Stimulated activated naive CD4-positive, alpha-beta T cell (primary cell): ENCODE measurements around the gene TRAF3IP3.

Source experiments
- DNase-seq, 6 experiments: peaks; one replicate each; lab custom pipeline; 2025; lab: John Stamatoyannopoulos, UW

TRAF3IP3 gene

GRCh38 chr1:209829716-209830115, 73.9 kb downstream of the TRAF3IP3 start:
- DNase-seq: no peak

GRCh38 chr1:209830722-209831121, 74.9 kb downstream of the TRAF3IP3 start:
- DNase-seq: no peak

GRCh38 chr1:209831615-209832014, 75.8 kb downstream of the TRAF3IP3 start:
- no peak for DNase-seq
